B cell (primary cell): ENCODE measurements around the gene CERT1. TPM values are rescaled to one million over a fixed set of nuclear protein-coding genes. Genes with fewer than 3 reads are reported as not detected.

Experiments
- ATAC-seq: fragments of 200-7000 bp; cut with Tn5 transposase; one replicate; pipeline ENCODE4 v1.10.0; 2021; ENCODE audit warnings: low read depth, mild to moderate bottlenecking, moderate number of reproducible peaks, moderate library complexity
- CTCF ChIA-PET: fragments of 350-600 bp; sonication (Branson Sonifier 250); formaldehyde crosslinking; loops from one replicate; lab custom pipeline; 2021; ENCODE audit warnings: antibody characterized with exemption, inconsistent platforms; lab: Charles Lee
- POLR2A ChIA-PET: fragments of 350-600 bp; sonication (Branson Sonifier 250); formaldehyde crosslinking; loops from one replicate; lab custom pipeline; 2021; ENCODE audit warnings: antibody characterized with exemption; lab: Charles Lee
- DNase-seq: peaks from one replicate; pipeline ENCODE4 v3.0.0; 2013
- H2AFZ ChIP-seq: 2 replicates; pipeline ENCODE4 v1.6.1; 2012; ENCODE audit warnings: mild to moderate bottlenecking, low read depth, low read length; ENCODE audit not compliant: insufficient read depth, poor library complexity, severe bottlenecking
- H3K27ac ChIP-seq, 2 donors: 1 replicate in 1 of 2; 2 replicates in 1 of 2; pipeline ENCODE4 v1.5.1; 2012 to 2013; ENCODE audit warnings: low read length in 2 of 2, mild to moderate bottlenecking in 2 of 2, moderate library complexity in 1 of 2
- H3K27me3 ChIP-seq, 4 experiments: fragments of 200-600 bp in 1 of 4; sonication (generic) in 1 of 4; replicated peaks in 1 of 4; 1 replicate in 2 of 4; 2 replicates in 2 of 4; pipeline versions ENCODE4 v1.6.1 to v1.7.0; 2013 to 2016; ENCODE audit warnings: low read length in 3 of 4, mild to moderate bottlenecking in 2 of 4, mixed read lengths in 1 of 4, moderate library complexity in 1 of 4; ENCODE audit not compliant: insufficient read depth in 4 of 4, control insufficient read depth in 3 of 4; ENCODE audit errors: control extremely low read depth in 1 of 4
- H3K36me3 ChIP-seq, 2 experiments: replicated peaks in 1 of 2; 1 replicate in 1 of 2; 2 replicates in 1 of 2; pipeline versions ENCODE4 v1.6.1 to v1.7.1; 2013; ENCODE audit warnings: low read length in 1 of 2; ENCODE audit not compliant: insufficient read depth in 2 of 2, control insufficient read depth in 1 of 2; ENCODE audit errors: control extremely low read depth in 1 of 2, extremely low read depth in 1 of 2
- H3K4me1 ChIP-seq, 2 donors: fragments of 200-600 bp in 1 of 2; sonication (generic) in 1 of 2; 1 replicate in 1 of 2; 2 replicates in 1 of 2; pipeline versions ENCODE4 v1.5.1 to v1.6.1; 2013 to 2017; ENCODE audit warnings: low read length in 2 of 2; ENCODE audit not compliant: control insufficient read depth in 2 of 2, insufficient read depth in 2 of 2
- H3K4me2 ChIP-seq: replicated peaks from 2 replicates; pipeline ENCODE3; 2012; ENCODE audit warnings: mild to moderate bottlenecking, low read depth, low read length; ENCODE audit not compliant: poor library complexity, severe bottlenecking
- H3K4me3 ChIP-seq, 5 experiments: fragments of 200-600 bp in 1 of 5; sonication (generic) in 1 of 5; 1 replicate in 3 of 5; 2 replicates in 2 of 5; pipeline versions ENCODE4 v1.5.1 to v1.7.0; 2011 to 2016; ENCODE audit warnings: low read length in 4 of 5, mild to moderate bottlenecking in 4 of 5, low read depth in 2 of 5, control low read depth in 1 of 5, moderate library complexity in 1 of 5; ENCODE audit not compliant: insufficient read depth in 1 of 5; ENCODE audit errors: control extremely low read depth in 1 of 5, extremely low read depth in 1 of 5
- H3K79me2 ChIP-seq: fragments of 200-600 bp; sonication (generic); one replicate; pipeline ENCODE4 v1.6.0; 2016; ENCODE audit warnings: low read length; ENCODE audit not compliant: control insufficient read depth, insufficient read depth
- H3K9ac ChIP-seq: fragments of 200-600 bp; sonication (generic); 2 replicates; pipeline ENCODE4 v1.6.1; 2017; ENCODE audit warnings: mild to moderate bottlenecking, low read length, moderate library complexity
- H3K9me3 ChIP-seq, 3 donors: one replicate each; pipeline versions ENCODE4 v1.6.1 to v1.7.1; 2013; ENCODE audit warnings: low read length in 2 of 3; ENCODE audit not compliant: control insufficient read depth in 2 of 3, insufficient read depth in 1 of 3; ENCODE audit errors: control extremely low read depth in 1 of 3
- H4K20me1 ChIP-seq: 2 replicates; pipeline ENCODE4 v1.6.0; 2012; ENCODE audit warnings: mild to moderate bottlenecking, low read length; ENCODE audit not compliant: insufficient read depth, control insufficient read depth, poor library complexity, severe bottlenecking
- H3K27ac Mint-ChIP-seq: one replicate; pipeline ENCODE4 v1.8.0; 2021; ENCODE audit warnings: mixed read lengths
- H3K27me3 Mint-ChIP-seq: one replicate; pipeline ENCODE4 v1.8.0; 2021; ENCODE audit warnings: mixed read lengths
- H3K4me1 Mint-ChIP-seq: one replicate; pipeline ENCODE4 v1.8.0; 2021; ENCODE audit warnings: mixed read lengths
- H3K4me3 Mint-ChIP-seq: one replicate; pipeline ENCODE4 v1.8.0; 2021; ENCODE audit warnings: mixed read lengths
- H3K9me3 Mint-ChIP-seq: one replicate; pipeline ENCODE4 v1.8.0; 2022; ENCODE audit warnings: mixed read lengths; ENCODE audit not compliant: insufficient read depth
- EZH2 ChIP-seq: IDR thresholded peaks from 2 replicates; pipeline ENCODE4 v1.6.1; 2012; ENCODE audit warnings: borderline replicate concordance, low read depth, mild to moderate bottlenecking, moderate library complexity, low read length; ENCODE audit not compliant: insufficient read depth, poor library complexity, severe bottlenecking
- WGBS: methylation state at CpG from one replicate; pipeline ENCODE4 v1.1.5; 2013; ENCODE audit warnings: missing lambda C conversion rate; ENCODE audit not compliant: insufficient coverage; 5-methylcytosine and 5-hydroxymethylcytosine counted together
- intact Hi-C: fragments of 100-400 bp; cut with micrococcal nuclease; formaldehyde crosslinking; loops from one replicate; pipeline ENCODE4 v1.10.0; 2022
- polyA plus RNA-seq: library from polyadenylated mRNA; depleted of rRNA; stranded (reverse); fragments of >200 nt; gene quantifications from 2 replicates; pipeline ENCODE4 v1.2.3, GENCODE V29; 2012
- total RNA-seq, 2 donors: library from RNA; stranded (reverse); fragments of 120-200 nt in 1 of 2; gene quantifications; 1 replicate in 1 of 2; 2 replicates in 1 of 2; pipeline versions ENCODE4 v1.2.3 to v1.2.4, GENCODE V29; 2013 to 2022
- TF ChIP-seq, protein P1 (sequence below): fragments of 200-600 bp; IDR thresholded peaks from one replicate; pipeline ENCODE4 v1.8.0; 2022; ENCODE audit warnings: antibody characterized with exemption, mild to moderate bottlenecking

CERT1 gene
- total and polyA plus RNA-seq, 2 donors (not counting 1 experiment from before 2014, with no cell fraction given) = 13.7 to 60.5 TPM

DNA sequence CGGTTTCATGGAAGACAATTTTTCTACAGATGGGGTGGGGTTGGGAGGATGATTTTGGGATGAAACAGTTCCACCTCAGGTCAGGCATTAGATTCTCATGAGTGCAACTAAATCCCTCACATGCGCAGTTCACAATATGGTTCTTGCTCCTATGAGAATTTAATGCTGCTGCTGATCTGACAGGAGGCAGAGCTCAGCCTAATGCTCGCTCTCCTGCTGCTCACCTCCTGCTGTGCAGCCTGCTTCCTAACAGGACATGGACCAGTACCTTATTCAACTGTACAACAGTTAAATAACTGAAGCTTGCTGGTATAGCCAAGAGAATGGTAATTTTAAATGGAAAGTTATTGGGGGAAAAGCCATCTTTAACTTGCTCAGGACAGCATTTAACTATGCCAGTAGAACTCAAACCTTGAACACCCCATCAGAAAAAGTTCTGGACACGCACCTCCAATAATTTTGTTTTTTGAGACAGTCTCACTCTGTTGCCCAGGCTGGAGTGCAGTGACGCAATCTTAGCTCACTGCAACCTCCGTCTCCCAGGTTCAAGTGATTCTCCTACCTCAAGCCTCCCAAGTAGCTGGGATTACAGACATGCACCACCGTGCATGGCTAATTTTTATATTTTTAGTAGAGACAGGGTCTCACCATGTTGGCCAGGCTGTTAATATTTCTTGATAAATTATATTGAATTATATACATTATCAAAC, 146.7 kb downstream of the CERT1 start:
- H3K4me2 ChIP-seq = no peak overlapping the region
- WGBS = 94% methylated on average over 5 of the region's 7 CpGs
- no peaks in the 10 kb centered on the region for H3K9me3 Mint-ChIP-seq
- H3K9me3 ChIP-seq = no peaks in the 10 kb centered on the region
- H3K27ac Mint-ChIP-seq = no peak overlapping the region
- H3K27ac ChIP-seq = no peak overlapping the region
- no peaks in the 10 kb centered on the region for H3K4me1 ChIP-seq
- H3K27me3 ChIP-seq = no peaks in the 10 kb centered on the region
- ATAC-seq = no peak
- ChIA-PET POLR2A (no interaction called here), CTCF (no interaction called here)
- no peak overlapping the region for H3K4me3 Mint-ChIP-seq
- no peaks in the 10 kb centered on the region for H4K20me1 ChIP-seq
- DNase-seq = no peak
- H3K9ac ChIP-seq = no peak overlapping the region
- peaks cover 0 to 19% of the 10 kb centered on the region in 2 experiments for H3K36me3 ChIP-seq
- no peak for TF ChIP-seq EZH2
- TF ChIP-seq, protein P1, sequence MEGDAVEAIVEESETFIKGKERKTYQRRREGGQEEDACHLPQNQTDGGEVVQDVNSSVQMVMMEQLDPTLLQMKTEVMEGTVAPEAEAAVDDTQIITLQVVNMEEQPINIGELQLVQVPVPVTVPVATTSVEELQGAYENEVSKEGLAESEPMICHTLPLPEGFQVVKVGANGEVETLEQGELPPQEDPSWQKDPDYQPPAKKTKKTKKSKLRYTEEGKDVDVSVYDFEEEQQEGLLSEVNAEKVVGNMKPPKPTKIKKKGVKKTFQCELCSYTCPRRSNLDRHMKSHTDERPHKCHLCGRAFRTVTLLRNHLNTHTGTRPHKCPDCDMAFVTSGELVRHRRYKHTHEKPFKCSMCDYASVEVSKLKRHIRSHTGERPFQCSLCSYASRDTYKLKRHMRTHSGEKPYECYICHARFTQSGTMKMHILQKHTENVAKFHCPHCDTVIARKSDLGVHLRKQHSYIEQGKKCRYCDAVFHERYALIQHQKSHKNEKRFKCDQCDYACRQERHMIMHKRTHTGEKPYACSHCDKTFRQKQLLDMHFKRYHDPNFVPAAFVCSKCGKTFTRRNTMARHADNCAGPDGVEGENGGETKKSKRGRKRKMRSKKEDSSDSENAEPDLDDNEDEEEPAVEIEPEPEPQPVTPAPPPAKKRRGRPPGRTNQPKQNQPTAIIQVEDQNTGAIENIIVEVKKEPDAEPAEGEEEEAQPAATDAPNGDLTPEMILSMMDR = no peak
- H3K4me1 Mint-ChIP-seq = peaks cover 4% of the 10 kb centered on the region
- H3K79me2 ChIP-seq = no peaks in the 10 kb centered on the region
- intact Hi-C loops = no loop called here
- H3K4me3 ChIP-seq = no peak overlapping the region
- no peaks in the 10 kb centered on the region for H3K27me3 Mint-ChIP-seq
- no peak overlapping the region for H2AFZ ChIP-seq

DNA sequence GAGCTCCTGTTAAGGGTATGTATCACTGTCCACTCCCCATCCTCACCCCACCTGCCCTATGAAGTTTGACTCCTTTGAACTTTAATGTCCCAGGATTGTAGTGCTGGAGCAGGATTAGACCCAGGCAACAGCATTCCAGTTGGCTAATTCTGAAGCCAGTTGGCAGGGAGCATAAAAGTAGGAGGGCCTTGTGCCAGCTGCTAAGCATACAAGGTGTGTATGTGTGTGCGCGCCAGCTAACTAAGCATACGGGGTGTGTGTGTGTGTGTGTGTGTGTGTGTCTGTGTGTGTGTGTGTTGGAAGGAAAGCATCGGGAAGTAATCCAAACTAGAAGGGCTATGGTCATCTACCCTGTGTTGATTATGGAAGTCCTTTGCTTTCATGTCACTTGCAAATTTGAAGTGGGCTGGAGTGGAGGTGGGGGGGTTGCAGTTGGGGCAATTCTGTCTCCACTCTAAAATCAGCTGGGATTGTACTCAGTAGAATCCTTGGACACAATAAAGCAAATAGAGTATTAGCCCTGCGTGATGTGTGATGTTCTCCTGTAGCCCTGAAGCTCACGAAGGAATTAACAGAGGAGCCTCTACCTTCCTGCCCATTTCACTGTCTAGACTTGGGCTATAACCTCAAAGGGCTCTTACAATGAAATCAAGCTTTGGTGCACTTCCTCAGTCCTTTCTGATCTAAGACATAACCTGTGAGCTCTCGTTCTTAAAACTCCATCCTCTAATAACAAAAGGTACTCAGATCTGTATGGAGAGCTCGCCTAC, 147.5 kb downstream of the CERT1 start:
- POLR2A ChIA-PET = no interaction called here
- Histone ChIP-seq H3K9ac (no peak overlapping the region), H3K36me3 (peaks cover 0 to 27% of the 10 kb centered on the region in 2 experiments), H4K20me1 (no peaks in the 10 kb centered on the region), H3K4me1 (no peaks in the 10 kb centered on the region), H2AFZ (no peak overlapping the region), H3K79me2 (no peaks in the 10 kb centered on the region), H3K4me2 (no peak overlapping the region), H3K27ac (no peak overlapping the region), H3K9me3 (no peaks in the 10 kb centered on the region), H3K27me3 (no peaks in the 10 kb centered on the region), H3K4me3 (no peak overlapping the region)
- H3K9me3 Mint-ChIP-seq = no peaks in the 10 kb centered on the region
- no peak overlapping the region for H3K27ac Mint-ChIP-seq
- ATAC-seq = no peak
- H3K27me3 Mint-ChIP-seq = no peaks in the 10 kb centered on the region
- DNase-seq = no peak
- WGBS = 100% methylated on average over 5 of the region's 8 CpGs
- TF ChIP-seq, protein P1 = no peak
- no peak for TF ChIP-seq EZH2
- CTCF ChIA-PET = no interaction called here
- H3K4me3 Mint-ChIP-seq = no peak overlapping the region
- H3K4me1 Mint-ChIP-seq = peaks cover 4% of the 10 kb centered on the region
- intact Hi-C loops = no loop called here
